Dedifferentiated amniotic fluid mesenchymal stem cell (primary cell): ENCODE measurements around the gene NSDHL.
A peak's percentile ranks its signal among the peaks of the same experiment; 100 is the strongest.
"Not testable (repeated sequence)": the region's sequence is repeated elsewhere in the genome, so short reads cannot be mapped to it uniquely, and the experiment has no call there.

Source experiments
- DNase-seq: peaks from one replicate; pipeline ENCODE4 v3.0.0-alpha.2; 2016; ENCODE audit errors: extremely low spot score

NSDHL gene

GRCh38 chrX:152830312-152831305 lies at the start of gene NSDHL, which contains the start of gene CETN2:
Gene NSDHL (plus strand): TSS chrX:152831063. CDS start chrX:152846325, 15,262 bp downstream.
Gene CETN2 (minus strand): TSS chrX:152830757. CDS start chrX:152830710, 47 bp downstream.
- peak; percentile 86 for DNase-seq

GRCh38 chrX:152787062-152787461 lies 43.8 kb upstream of the NSDHL start:
- not testable (repeated sequence) for DNase-seq

- DNase-seq: no peak
Observed at GRCh38 chrX:152798945-152799344, 31.9 kb upstream of the NSDHL start.

GRCh38 chrX:152806035-152806434 lies 24.8 kb upstream of the NSDHL start:
- DNase-seq: no peak

GRCh38 chrX:152810403-152810802 lies 20.5 kb upstream of the NSDHL start:
- DNase-seq: no peak

GRCh38 chrX:152813206-152813605 lies 17.7 kb upstream of the NSDHL start:
- no peak for DNase-seq

- no peak for DNase-seq
Observed at GRCh38 chrX:152814048-152814447, 16.8 kb upstream of the NSDHL start.

- peak; percentile 26 for DNase-seq
Observed at GRCh38 chrX:152817078-152817764, 13.6 kb upstream of the NSDHL start.

- no peak for DNase-seq
Observed at GRCh38 chrX:152818356-152818755, 12.5 kb upstream of the NSDHL start.

- DNase-seq: no peak
Observed at GRCh38 chrX:152819266-152819665, 11.6 kb upstream of the NSDHL start.

GRCh38 chrX:152819732-152820131 lies 11.1 kb upstream of the NSDHL start:
- no peak for DNase-seq

- no peak for DNase-seq
Observed at GRCh38 chrX:152821145-152821765, 9.6 kb upstream of the NSDHL start.

- DNase-seq: no peak
Observed at GRCh38 chrX:152822383-152823086, 8.3 kb upstream of the NSDHL start.

GRCh38 chrX:152823657-152824056 lies 7.2 kb upstream of the NSDHL start:
- DNase-seq: no peak

GRCh38 chrX:152824841-152825374 lies 6.0 kb upstream of the NSDHL start:
- no peak for DNase-seq

- DNase-seq: no peak
Observed at GRCh38 chrX:152831391-152831790, 528 bp downstream of the NSDHL start.

- no peak for DNase-seq
Observed at GRCh38 chrX:152832520-152832919, 1.7 kb downstream of the NSDHL start.

GRCh38 chrX:152833378-152833777 lies 2.5 kb downstream of the NSDHL start:
- DNase-seq: no peak

- not testable (repeated sequence) for DNase-seq
Observed at GRCh38 chrX:152835470-152835869, 4.6 kb downstream of the NSDHL start.

GRCh38 chrX:152842772-152843338 lies 12.0 kb downstream of the NSDHL start:
- DNase-seq: no peak

- no peak for DNase-seq
Observed at GRCh38 chrX:152843852-152844251, 13.0 kb downstream of the NSDHL start.
